GM23338 (cell line): ENCODE data around the gene SLC6A8.

Experiments
- CREB1 ChIP-seq: fragments of 250-450 bp; sonication (Bioruptor Pico); IDR thresholded peaks from 2 replicates; pipeline ENCODE4 v1.5.0; 2020; ENCODE audit warnings: low read depth, mild to moderate bottlenecking, moderate library complexity
- CTCF ChIP-seq, 2 experiments: fragments of 200-600 bp in 1 of 2; sonication (generic) in 1 of 2; conservative IDR thresholded peaks; 2 replicates each; pipeline versions ENCODE4 v1.5.1 to v1.6.1; 2016 to 2017; ENCODE audit warnings: antibody characterized with exemption in 2 of 2, low read depth in 2 of 2, mild to moderate bottlenecking in 2 of 2, moderate library complexity in 1 of 2
- ETS1 ChIP-seq: IDR thresholded peaks from 2 replicates; pipeline ENCODE4 v1.6.1; 2016; ENCODE audit warnings: antibody characterized with exemption
- EZH2 ChIP-seq: fragments of 200-600 bp; sonication (generic); IDR thresholded peaks from one replicate; pipeline ENCODE4 v1.8.0; 2017; ENCODE audit warnings: antibody characterized with exemption, mild to moderate bottlenecking, low read depth; ENCODE audit not compliant: unreplicated experiment
- EZH2phosphoT487 ChIP-seq: fragments of 200-600 bp; sonication (generic); IDR thresholded peaks from one replicate; pipeline ENCODE4 v1.8.1; 2018; ENCODE audit warnings: antibody characterized with exemption; ENCODE audit not compliant: unreplicated experiment
- JUNB ChIP-seq: IDR thresholded peaks from one replicate; pipeline ENCODE4 v1.6.1; 2016; ENCODE audit warnings: antibody characterized with exemption; ENCODE audit not compliant: unreplicated experiment
- POLR2AphosphoS5 ChIP-seq: IDR thresholded peaks from 2 replicates; pipeline ENCODE4 v1.6.1; 2016; ENCODE audit warnings: antibody characterized with exemption, low read depth
- REST ChIP-seq: IDR thresholded peaks from one replicate; pipeline ENCODE4 v1.6.1; 2018; ENCODE audit warnings: antibody characterized with exemption; ENCODE audit not compliant: unreplicated experiment
- ZNF114 ChIP-seq: fragments of 250-450 bp; sonication (Bioruptor Pico); IDR thresholded peaks from 2 replicates; pipeline ENCODE4 v1.5.0; 2020; ENCODE audit warnings: mild to moderate bottlenecking, moderate library complexity
- ZNF331 ChIP-seq: fragments of 250-450 bp; sonication (Bioruptor Pico); IDR thresholded peaks from 2 replicates; pipeline ENCODE4 v1.5.0; 2020; ENCODE audit warnings: low read depth, mild to moderate bottlenecking, moderate library complexity

- TF ChIP-seq CTCF (conservative IDR thresholded peaks at IDR 0.05; ENCODE audit: low read depth in 2 of 2) (no peak), EZH2 (no peak), CREB1 (CRISPR knock-in tag) (no peak), POLR2AphosphoS5 (no peak), REST (no peak), EZH2phosphoT487 (no peak), ZNF114 (no peak), ZNF331 (CRISPR knock-in tag) (no peak), JUNB (no peak), ETS1 (no peak)
These were observed 1.3 kb downstream of the SLC6A8 start for GRCh38 chrX:153688911-153689590.
